SK-N-SH (cell line): ENCODE data around the gene SLC24A4. TPM values are rescaled to one million over a fixed set of nuclear protein-coding genes. Genes with fewer than 3 reads are reported as not detected.

Source experiments
- CTCF ChIA-PET: fragments of 300-600, 350-600 bp; formaldehyde crosslinking; extraction: SDS; loops from one replicate; lab custom pipeline; 2021; lab: Yijun Ruan, JAX
- POLR2A ChIA-PET: fragments of 350-600 bp; sonication (Branson Sonifier 250); formaldehyde crosslinking; extraction: SDS; loops from one replicate; lab custom pipeline; 2020; ENCODE audit warnings: antibody characterized with exemption, inconsistent platforms; lab: Yijun Ruan, JAX
- DNase-seq: peaks from one replicate; pipeline ENCODE4 v3.0.0; 2012
- H2AFZ ChIP-seq: fragments of 200-600 bp; sonication (generic); 2 replicates; pipeline ENCODE4 v1.8.1; 2016; ENCODE audit warnings: antibody characterized with exemption, mild to moderate bottlenecking, low read depth
- H3F3A ChIP-seq: fragments of 200-600 bp; sonication (generic); replicated peaks from 2 replicates; pipeline ENCODE3; 2016; ENCODE audit warnings: antibody characterized with exemption, mild to moderate bottlenecking; ENCODE audit not compliant: insufficient read depth
- H3K27ac ChIP-seq, 2 experiments: fragments of 200-500 bp in 1 of 2; fragments of 200-600 bp in 1 of 2; sonication (Bioruptor generic) in 1 of 2; sonication (generic), shearing (Covaris generic) in 1 of 2; 2 replicates each; pipeline versions ENCODE4 v1.5.1 to v1.6.1; 2014 to 2016; ENCODE audit warnings: low read depth in 2 of 2, inconsistent platforms in 1 of 2, low read length in 1 of 2, mild to moderate bottlenecking in 1 of 2, mixed read lengths in 1 of 2
- H3K27me3 ChIP-seq: fragments of 200-600 bp; sonication (generic), shearing (Covaris generic); 2 replicates; pipeline ENCODE4 v1.6.1; 2016; ENCODE audit warnings: mixed run types; ENCODE audit not compliant: insufficient read depth
- H3K36me3 ChIP-seq, 2 experiments: fragments of 200-500 bp in 1 of 2; fragments of 200-600 bp in 1 of 2; sonication (Bioruptor generic) in 1 of 2; sonication (generic) in 1 of 2; replicated peaks in 1 of 2; 2 replicates each; pipeline versions ENCODE3 to v1.5.1; 2014 to 2016; ENCODE audit warnings: low read length in 1 of 2, mild to moderate bottlenecking in 1 of 2; ENCODE audit not compliant: insufficient read depth in 2 of 2, control insufficient read depth in 1 of 2
- H3K4me1 ChIP-seq, 2 experiments: fragments of 200-500 bp in 1 of 2; fragments of 200-600 bp in 1 of 2; sonication (Bioruptor generic) in 1 of 2; sonication (generic), shearing (Covaris generic) in 1 of 2; 2 replicates each; pipeline versions ENCODE4 v1.5.1 to v1.6.1; 2014 to 2016; ENCODE audit warnings: low read depth in 1 of 2, low read length in 1 of 2, mixed run types in 1 of 2; ENCODE audit not compliant: insufficient read depth in 2 of 2, control insufficient read depth in 1 of 2
- H3K4me2 ChIP-seq: fragments of 200-600 bp; sonication (generic), shearing (Covaris generic); 2 replicates; pipeline ENCODE4 v1.6.1; 2017; ENCODE audit warnings: mixed run types
- H3K4me3 ChIP-seq, 2 experiments: fragments of 200-500 bp in 1 of 2; fragments of 200-600 bp in 1 of 2; sonication (Bioruptor generic) in 1 of 2; sonication (generic), shearing (Covaris generic) in 1 of 2; 2 replicates each; pipeline versions ENCODE4 v1.5.1 to v1.8.1; 2014 to 2016; ENCODE audit warnings: low read depth in 2 of 2, inconsistent platforms in 1 of 2, low read length in 1 of 2, mild to moderate bottlenecking in 1 of 2, mixed read lengths in 1 of 2, moderate library complexity in 1 of 2
- H3K79me2 ChIP-seq: fragments of 200-600 bp; sonication (generic); 2 replicates; pipeline ENCODE4 v1.8.1; 2017; ENCODE audit warnings: mild to moderate bottlenecking; ENCODE audit not compliant: insufficient read depth
- H3K9ac ChIP-seq: fragments of 200-600 bp; sonication (generic); 2 replicates; pipeline ENCODE4 v1.6.1; 2017; ENCODE audit warnings: mixed run types
- H3K9me2 ChIP-seq: fragments of 200-600 bp; sonication (generic); 2 replicates; pipeline ENCODE4 v1.6.1; 2017; ENCODE audit warnings: mixed run types
- H3K9me3 ChIP-seq: fragments of 200-600 bp; sonication (generic); 2 replicates; pipeline ENCODE4 v1.6.1; 2017; ENCODE audit warnings: mixed run types, mild to moderate bottlenecking, moderate library complexity
- H4K20me1 ChIP-seq: fragments of 200-600 bp; sonication (generic); 2 replicates; pipeline ENCODE4 v1.6.1; 2017; ENCODE audit warnings: mild to moderate bottlenecking, mixed run types; ENCODE audit not compliant: insufficient read depth
- EP300 ChIP-seq, 2 experiments: IDR thresholded peaks; 2 replicates each; pipeline versions ENCODE4 v1.4.0 to v1.6.1; 2012; ENCODE audit warnings: borderline replicate concordance in 1 of 2, low read depth in 1 of 2, low read length in 1 of 2
- EZH2phosphoT487 ChIP-seq: fragments of 200-600 bp; sonication (generic); IDR thresholded peaks from 2 replicates; pipeline ENCODE4 v1.6.1; 2017; ENCODE audit warnings: low read depth, mixed run types, mild to moderate bottlenecking, antibody characterized with exemption, moderate library complexity, borderline replicate concordance
- FOSL2 ChIP-seq: IDR thresholded peaks from 2 replicates; pipeline ENCODE4 v1.4.0; 2012; ENCODE audit warnings: low read depth, mild to moderate bottlenecking, moderate library complexity, borderline replicate concordance
- GABPA ChIP-seq: IDR thresholded peaks from 2 replicates; pipeline ENCODE4 v1.4.0; 2012; ENCODE audit warnings: low read depth, mild to moderate bottlenecking
- MAX ChIP-seq: IDR thresholded peaks from 2 replicates; pipeline ENCODE4 v1.4.0; 2012; ENCODE audit warnings: low read depth
- NFIC ChIP-seq: IDR thresholded peaks from 2 replicates; pipeline ENCODE4 v1.4.0; 2012; ENCODE audit warnings: borderline replicate concordance
- SMC3 ChIP-seq: IDR thresholded peaks from 2 replicates; pipeline ENCODE4 v1.6.1; 2012; ENCODE audit warnings: low read depth, low read length, improper control_type of control experiment
- TAF1 ChIP-seq: IDR thresholded peaks from 2 replicates; pipeline ENCODE4 v1.6.1; 2012; ENCODE audit warnings: low read depth, mild to moderate bottlenecking, low read length, moderate library complexity, borderline replicate concordance
- WGBS: methylation state at CpG from one replicate; pipeline ENCODE4 v1.1.6; 2017; ENCODE audit warnings: low lambda C conversion rate; 5-methylcytosine and 5-hydroxymethylcytosine counted together
- polyA plus RNA-seq, 3 experiments: library from polyadenylated mRNA; depleted of rRNA; stranded (reverse); fragments of >200 nt; gene quantifications; 2 replicates each; pipeline ENCODE4 v1.2.3, GENCODE V29; 2012

SLC24A4 gene
- polyA plus RNA-seq, 1 of the 3 experiments (the other 2 are of a cell fraction), result 0.07 TPM

- no peak for TF ChIP-seq SMC3
- TF ChIP-seq MAX, result no peak
- peak; percentile 36 for TF ChIP-seq NFIC
- TF ChIP-seq, all 33 proteins: peak for 3
These were observed 151.1 kb downstream of the SLC24A4 start (continued) for GRCh38 chr14:92473969-92474535.

- H3K27me3 ChIP-seq, result no peaks in the 10 kb centered on the region
- no peaks in the 10 kb centered on the region for H3K79me2 ChIP-seq
- POLR2A ChIA-PET, result no interaction called here
These were observed 152.1 kb downstream of the SLC24A4 start for GRCh38 chr14:92475037-92475436.

GRCh38 chr14:92475451-92476187 is 152.7 kb downstream of the SLC24A4 start:
- 52% methylated on average over 14 of the region's 14 CpGs for WGBS
- no peak overlapping the region for H3K4me3 ChIP-seq
- H3F3A ChIP-seq, result peaks cover 23% of the 10 kb centered on the region
- H4K20me1 ChIP-seq, result no peaks in the 10 kb centered on the region
- no peak overlapping the region for H3K27ac ChIP-seq
- no peak for DNase-seq
- ChIA-PET CTCF (interaction anchor here (0.7 kb wide), 1 partner anchor 341 kb away, joined by 3 read pairs; no protein-coding TSS in a partner anchor), POLR2A (no interaction called here)
- peaks cover 8 to 13% of the 10 kb centered on the region in 2 experiments for H3K4me1 ChIP-seq
- H3K9me2 ChIP-seq, result no peaks in the 10 kb centered on the region
- H3K4me2 ChIP-seq, result no peak overlapping the region
- no peaks in the 10 kb centered on the region for H3K27me3 ChIP-seq
- H3K9me3 ChIP-seq, result no peaks in the 10 kb centered on the region
- H3K9ac ChIP-seq, result no peak overlapping the region
- TF ChIP-seq GABPA (no peak), EP300 (IDR thresholded peaks at IDR 0.05; ENCODE audit: borderline replicate concordance in 1 of 2, low read depth in 1 of 2, low read length in 1 of 2) (no peak), MAX (no peak), NFIC (no peak), EZH2phosphoT487 (no peak)
- no peaks in the 10 kb centered on the region for H3K36me3 ChIP-seq
- H2AFZ ChIP-seq, result no peak overlapping the region
- H3K79me2 ChIP-seq, result no peaks in the 10 kb centered on the region

More at GRCh38 chr14:92475037-92475436, 152.1 kb downstream of the SLC24A4 start:
- no peak for TF ChIP-seq FOSL2
- TF ChIP-seq TAF1, result no peak
- TF ChIP-seq, all 33 proteins: peak for 0
- H3F3A ChIP-seq, result peaks cover 23% of the 10 kb centered on the region
- peaks cover 8 to 13% of the 10 kb centered on the region in 2 experiments for H3K4me1 ChIP-seq
- 63% methylated on average over 1 of the region's 1 CpG for WGBS
- DNase-seq, result no peak
- H3K9ac ChIP-seq, result no peak overlapping the region
- no peak overlapping the region for H2AFZ ChIP-seq
- H3K4me3 ChIP-seq, result no peak overlapping the region
- no peaks in the 10 kb centered on the region for H3K36me3 ChIP-seq
- H3K27ac ChIP-seq, result no peak overlapping the region
- no peak overlapping the region for H3K4me2 ChIP-seq
- H3K9me2 ChIP-seq, result no peaks in the 10 kb centered on the region
- H4K20me1 ChIP-seq, result no peaks in the 10 kb centered on the region
- H3K9me3 ChIP-seq, result no peaks in the 10 kb centered on the region
- CTCF ChIA-PET, result interaction anchor here (0.7 kb wide), 1 partner anchor 341 kb away, joined by 3 read pairs; no protein-coding TSS in a partner anchor
